ES-I3 (cell line): Measurements from ENCODE around the gene RANBP9.

Source experiments
- H3K36me3 ChIP-seq: 2 replicates; pipeline ENCODE4 v1.6.1; 2013; ENCODE audit warnings: mild to moderate bottlenecking, low read length, control low read depth, moderate library complexity; ENCODE audit not compliant: insufficient read depth
- H3K4me1 ChIP-seq: 2 replicates; pipeline ENCODE4 v1.6.1; 2013; ENCODE audit warnings: mild to moderate bottlenecking, control low read depth, low read length; ENCODE audit not compliant: insufficient read depth
- H3K9ac ChIP-seq: 2 replicates; pipeline ENCODE4 v1.6.1; 2013; ENCODE audit warnings: low read depth, mild to moderate bottlenecking, low read length, moderate library complexity
- H3K9me3 ChIP-seq: 2 replicates; pipeline ENCODE4 v1.6.1; 2013; ENCODE audit warnings: mild to moderate bottlenecking, low read length, moderate library complexity; ENCODE audit not compliant: control insufficient read depth, insufficient read depth

RANBP9 gene

DNA sequence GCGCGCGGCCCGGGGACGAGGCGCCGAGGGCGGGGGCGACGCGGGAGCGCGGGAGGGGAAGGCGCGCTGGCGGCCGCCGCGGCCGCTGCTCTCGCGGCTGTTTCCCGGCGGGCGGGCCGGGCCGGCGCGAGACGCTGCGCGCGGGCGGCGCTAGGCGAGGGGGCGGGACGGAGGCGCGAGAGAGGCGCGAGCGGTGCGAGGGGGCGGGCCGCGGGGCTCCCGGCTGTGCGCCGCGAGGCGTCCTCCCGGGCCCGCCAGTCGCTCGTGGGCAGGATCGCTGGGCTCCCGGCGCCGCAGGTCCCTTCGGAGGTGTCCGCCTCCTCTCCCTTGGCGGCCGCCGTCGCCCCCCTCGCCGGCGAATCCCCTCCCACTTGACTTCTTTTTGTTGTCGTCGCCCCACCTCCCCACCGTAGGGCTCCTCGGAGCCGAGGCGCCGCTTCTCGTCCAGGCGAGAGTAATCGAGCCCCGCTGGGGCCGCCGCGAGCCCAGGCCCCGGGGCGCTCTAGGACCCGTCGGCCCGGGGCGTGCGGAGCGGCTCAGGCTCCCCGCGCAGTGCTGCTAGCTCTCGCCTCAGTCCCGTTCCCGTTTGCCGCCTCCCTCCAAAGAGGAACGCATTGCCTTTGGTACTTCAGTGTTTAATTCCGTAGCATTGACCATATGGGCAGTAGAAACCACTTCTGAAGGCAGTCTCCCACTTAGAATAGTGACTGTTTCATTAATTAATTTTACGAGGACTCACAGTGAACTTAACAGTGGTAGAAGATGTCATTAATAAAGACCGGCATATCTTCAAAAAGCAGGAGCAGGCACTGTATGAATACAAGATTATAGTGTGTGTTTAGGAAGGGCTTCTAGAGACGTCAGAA, at the start of gene RANBP9:
Gene RANBP9 (minus strand): TSS at position 103 of the 866 bp plus-strand sequence. CDS start 330 bp downstream, outside the sequence.
- Histone ChIP-seq H3K4me1 (0 out of 2 replicates have a peak, but pooled peaks cover 5% of the 10 kb centered on the region), H3K9me3 (no peaks in the 10 kb centered on the region; the same call in 1 of the 2 replicates), H3K9ac (peak within 1 kb of the TSS; percentile 98), H3K36me3 (no peaks in the 10 kb centered on the region)

DNA sequence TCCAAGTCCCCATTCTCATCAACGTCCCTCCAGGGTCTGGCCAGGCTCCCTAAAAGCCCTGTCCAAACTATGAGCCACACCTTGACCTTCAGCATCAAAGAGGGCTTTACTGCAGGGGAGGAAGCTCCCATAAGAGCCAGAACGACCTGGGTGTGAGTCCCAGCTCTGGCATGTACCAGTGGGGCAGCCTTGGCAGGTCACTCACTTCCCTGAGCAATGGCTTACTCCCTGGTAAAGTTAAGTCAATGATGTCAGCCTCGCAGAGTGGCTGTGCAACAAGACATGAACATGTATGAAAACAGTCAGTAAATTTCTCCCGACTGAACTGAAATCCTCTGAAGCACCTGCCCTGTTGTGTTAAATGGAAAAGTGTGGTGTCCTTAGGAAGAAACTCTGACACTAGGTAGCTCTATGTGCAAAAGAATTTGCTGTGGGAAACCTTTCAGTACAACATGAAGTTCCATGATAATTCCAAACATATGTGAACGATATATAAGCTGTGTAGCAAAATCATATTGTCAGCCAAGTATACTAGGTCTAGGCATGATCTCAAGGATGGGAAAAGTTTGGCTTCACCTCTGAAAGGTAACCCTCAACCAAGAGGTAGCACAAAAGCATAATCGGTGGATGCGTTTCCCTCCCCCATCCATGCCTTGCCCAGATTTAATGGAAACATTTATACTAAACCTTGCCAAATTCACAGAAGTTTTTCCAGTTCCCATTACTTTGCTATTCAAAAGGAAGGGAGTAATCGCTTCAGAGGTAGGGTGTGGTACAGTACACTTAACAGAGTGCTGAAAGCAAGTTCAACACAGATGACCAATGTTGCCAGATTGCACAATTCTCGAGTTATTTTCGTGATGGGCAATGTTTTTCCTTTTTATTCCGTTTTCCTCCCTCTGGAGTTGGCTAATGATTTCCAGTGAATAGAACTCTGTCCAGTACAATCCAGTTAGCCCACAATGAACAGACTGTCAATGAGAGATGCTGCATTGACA, 49.0 kb upstream of the RANBP9 start:
- peaks cover 3% of the 10 kb centered on the region for H3K9me3 ChIP-seq
- no peaks in the 10 kb centered on the region for H3K4me1 ChIP-seq
- no peak overlapping the region for H3K9ac ChIP-seq
- no peaks in the 10 kb centered on the region for H3K36me3 ChIP-seq

DNA sequence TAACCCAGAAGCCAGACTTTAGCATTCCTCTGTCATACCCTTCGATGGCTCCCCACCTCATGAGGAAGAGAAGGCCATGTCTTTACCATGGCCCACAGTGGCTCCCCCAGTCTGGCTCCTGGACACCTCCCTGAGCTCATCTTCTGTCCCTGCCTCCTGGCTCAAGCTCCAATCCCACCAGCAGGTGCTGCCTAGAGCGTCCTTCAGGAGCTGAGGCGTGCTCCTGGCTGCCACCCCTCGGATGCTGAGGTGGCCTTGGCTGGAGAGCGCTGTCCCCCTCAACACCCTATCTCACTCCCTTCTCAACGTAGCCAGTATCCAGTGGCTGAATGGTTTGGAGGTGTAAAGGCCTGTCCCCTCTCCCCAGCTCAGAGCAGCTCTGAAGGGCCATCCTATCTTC, 47.4 kb upstream of the RANBP9 start:
- Histone ChIP-seq H3K36me3 (no peaks in the 10 kb centered on the region), H3K9me3 (peaks cover under 1% of the 10 kb centered on the region; the same call in 1 of the 2 replicates), H3K9ac (no peak overlapping the region), H3K4me1 (no peaks in the 10 kb centered on the region)

DNA sequence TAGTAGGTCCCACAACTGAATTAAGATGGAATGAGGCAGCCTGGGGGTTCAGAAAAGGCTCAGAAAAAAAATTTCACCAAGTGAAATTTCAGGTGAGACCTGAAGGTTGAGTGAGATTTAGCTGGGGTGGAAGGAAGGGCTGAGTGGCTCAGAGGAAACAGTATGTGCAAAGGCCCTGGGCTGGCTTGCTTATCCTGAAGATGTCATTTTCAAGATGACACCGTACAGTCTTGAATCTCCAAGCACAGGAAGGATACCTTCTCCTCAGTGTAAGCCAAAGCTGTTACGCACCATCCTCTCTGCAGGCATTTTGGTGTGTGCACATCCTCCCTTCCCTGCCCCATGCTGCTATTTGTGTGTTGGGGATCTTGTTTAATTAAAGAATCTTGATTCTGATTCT, 43.0 kb upstream of the RANBP9 start:
- Histone ChIP-seq H3K9me3 (no peaks in the 10 kb centered on the region; the same call in 1 of the 2 replicates), H3K36me3 (no peaks in the 10 kb centered on the region), H3K4me1 (no peaks in the 10 kb centered on the region), H3K9ac (no peak overlapping the region)

DNA sequence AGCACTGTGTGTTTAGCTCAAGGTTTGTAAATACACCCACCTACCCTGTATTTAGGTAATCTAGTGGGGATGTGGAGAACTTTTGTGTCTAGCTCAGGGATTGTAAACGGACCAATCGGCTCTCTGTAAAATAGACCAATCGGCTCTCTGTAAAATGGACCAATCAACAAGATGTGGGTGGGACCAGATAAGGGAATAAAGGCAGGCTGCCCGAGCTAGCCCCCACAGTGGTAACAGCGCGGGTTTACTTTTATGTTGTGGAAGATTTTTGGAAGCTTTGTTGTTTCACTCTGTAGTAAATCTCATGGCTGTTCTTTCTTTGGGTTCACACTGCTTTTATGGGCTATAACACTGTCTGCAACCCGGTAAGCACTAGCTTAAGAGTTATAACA, 32.1 kb upstream of the RANBP9 start:
- no peak overlapping the region for H3K9ac ChIP-seq
- H3K36me3 ChIP-seq, result no peaks in the 10 kb centered on the region
- H3K4me1 ChIP-seq, result no peaks in the 10 kb centered on the region
- H3K9me3 ChIP-seq, result 0 out of 2 replicates have a peak, but pooled peaks cover 6% of the 10 kb centered on the region

DNA sequence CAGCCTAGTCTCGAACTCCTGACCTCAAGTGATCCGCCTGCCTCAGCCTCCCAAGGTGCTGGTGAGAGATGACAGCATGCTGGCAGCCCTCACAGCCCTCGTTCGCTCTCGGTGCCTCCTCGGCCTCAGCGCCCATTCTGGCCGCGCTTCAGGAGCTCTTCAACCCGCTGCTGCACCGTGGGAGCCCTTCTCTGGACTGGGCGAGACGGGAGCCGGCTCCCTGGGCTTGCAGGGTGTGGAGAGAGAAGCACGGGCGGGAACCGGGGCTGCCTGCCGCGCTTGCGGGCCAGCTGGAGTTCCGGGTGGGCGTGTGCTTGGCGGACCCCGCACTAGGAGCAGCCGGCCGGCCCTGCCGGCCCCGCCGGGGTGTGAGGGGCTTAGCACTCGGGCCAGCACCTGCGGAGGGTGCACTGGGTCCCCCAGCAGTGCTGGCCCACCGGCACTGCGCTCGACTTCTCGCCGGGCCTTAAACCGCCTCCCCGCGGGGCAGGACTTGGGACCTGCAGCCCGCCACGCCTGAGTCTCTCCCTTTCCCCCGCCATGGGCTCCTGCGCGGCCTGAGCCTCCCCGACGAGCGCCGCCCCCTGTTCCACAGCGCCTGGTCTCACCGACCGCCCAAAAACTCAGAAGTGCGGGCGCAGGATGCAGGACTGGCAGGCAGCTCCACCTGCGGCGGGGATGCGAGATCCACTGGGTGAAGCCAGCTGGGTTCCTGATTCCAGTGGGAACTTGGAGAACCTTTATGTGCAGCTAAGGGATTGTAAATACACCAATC, 31.5 kb upstream of the RANBP9 start:
- Histone ChIP-seq H3K9me3 (0 out of 2 replicates have a peak, but pooled peaks cover 6% of the 10 kb centered on the region), H3K9ac (no peak overlapping the region), H3K36me3 (no peaks in the 10 kb centered on the region), H3K4me1 (no peaks in the 10 kb centered on the region)

DNA sequence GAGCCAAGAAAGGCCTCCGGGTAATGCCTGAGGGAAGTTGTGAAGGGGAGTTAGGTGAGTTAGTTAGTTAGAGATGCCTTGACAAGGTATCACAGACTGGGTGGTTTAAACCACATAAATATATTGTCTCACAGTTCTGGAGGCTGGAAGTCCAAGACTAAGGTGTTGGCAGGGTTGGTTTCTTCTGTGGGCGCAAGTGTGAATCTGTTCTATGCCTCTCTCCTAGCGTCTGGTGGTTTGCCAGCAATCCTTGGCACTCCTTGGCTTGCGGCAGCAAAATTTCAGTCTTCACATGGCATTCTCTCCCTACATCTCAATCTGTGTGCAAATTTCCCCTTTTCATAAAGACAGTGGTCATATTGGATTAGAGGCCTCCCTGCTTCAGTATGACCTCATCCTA, 29.7 kb upstream of the RANBP9 start:
- Histone ChIP-seq H3K4me1 (no peaks in the 10 kb centered on the region), H3K9ac (no peak overlapping the region), H3K9me3 (0 out of 2 replicates have a peak, but pooled peaks cover 6% of the 10 kb centered on the region), H3K36me3 (no peaks in the 10 kb centered on the region)

DNA sequence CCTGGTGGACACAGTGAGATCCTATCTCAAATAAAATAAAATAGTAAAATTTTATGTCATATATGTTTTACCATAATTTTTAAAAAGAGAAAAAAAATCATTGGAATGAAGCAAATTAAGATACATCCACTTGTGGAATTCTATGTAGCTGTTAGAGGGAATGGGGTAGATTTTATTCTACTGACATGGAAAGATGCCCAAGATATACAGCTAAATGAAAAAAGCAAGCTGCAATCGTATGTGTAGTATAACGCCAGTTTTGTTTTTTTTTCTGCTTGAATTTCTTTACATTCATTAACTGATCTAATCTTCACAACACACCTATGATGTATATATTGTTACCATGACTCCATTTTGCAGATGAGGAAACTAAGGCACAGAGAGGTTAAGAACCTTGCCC, 23.4 kb upstream of the RANBP9 start:
- Histone ChIP-seq H3K4me1 (peaks cover 8% of the 10 kb centered on the region), H3K9me3 (no peaks in the 10 kb centered on the region), H3K36me3 (no peaks in the 10 kb centered on the region), H3K9ac (no peak overlapping the region)

DNA sequence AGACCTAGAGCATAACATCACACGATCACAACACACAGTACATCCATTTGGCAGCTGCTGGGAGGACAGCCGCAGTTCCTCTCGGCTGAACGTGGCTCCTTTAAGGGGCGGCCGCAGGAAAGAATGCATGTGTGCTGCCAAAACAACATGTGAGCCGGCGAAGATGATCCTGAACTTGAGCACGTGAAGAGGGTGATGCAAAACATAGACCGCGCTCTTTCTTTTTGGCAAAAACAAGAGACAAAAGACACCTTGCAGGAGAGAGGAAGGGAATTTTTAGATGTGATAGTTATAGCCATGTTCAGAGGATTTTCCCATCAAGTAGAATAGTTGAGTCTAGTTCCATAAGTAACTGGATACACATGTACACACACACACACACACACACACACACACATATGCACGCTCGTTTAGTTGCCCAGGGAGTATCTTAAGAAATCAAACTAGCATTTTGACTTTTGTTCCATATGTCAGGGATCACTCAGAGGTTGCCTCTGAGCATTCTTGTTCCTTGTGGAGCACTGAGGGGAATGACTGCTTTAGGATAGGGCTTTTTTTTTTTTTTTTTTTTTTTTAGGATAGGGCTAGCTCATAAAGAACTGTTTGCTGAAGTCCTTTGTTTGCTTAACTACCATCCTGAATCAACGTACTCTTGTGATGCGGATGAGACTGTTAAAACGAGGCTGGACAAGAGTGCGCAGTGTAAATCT, 21.7 kb upstream of the RANBP9 start:
- H3K9me3 ChIP-seq, result no peaks in the 10 kb centered on the region
- H3K36me3 ChIP-seq, result no peaks in the 10 kb centered on the region
- H3K9ac ChIP-seq, result no peak overlapping the region
- peaks cover 8% of the 10 kb centered on the region for H3K4me1 ChIP-seq

DNA sequence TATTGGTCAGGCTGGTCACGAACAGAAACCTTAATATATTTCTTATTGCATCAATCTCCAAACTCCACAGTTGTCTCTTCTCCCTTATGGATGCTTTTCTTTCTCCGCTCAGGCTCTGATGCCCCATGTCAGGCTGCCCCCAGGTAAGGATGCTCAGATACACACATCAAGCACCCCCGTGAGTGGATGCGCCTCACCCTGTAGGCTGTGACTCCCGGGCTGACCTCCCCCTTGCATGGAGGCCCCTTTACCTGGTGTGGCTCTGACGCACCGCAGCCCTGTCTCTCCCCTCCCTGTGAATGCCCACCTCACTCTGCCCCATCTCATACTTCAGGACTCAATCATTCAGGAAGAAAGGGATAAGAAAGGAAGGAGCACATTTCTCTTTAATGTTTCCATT, 19.1 kb upstream of the RANBP9 start:
- Histone ChIP-seq H3K9ac (no peak overlapping the region), H3K4me1 (peaks cover 8% of the 10 kb centered on the region)

DNA sequence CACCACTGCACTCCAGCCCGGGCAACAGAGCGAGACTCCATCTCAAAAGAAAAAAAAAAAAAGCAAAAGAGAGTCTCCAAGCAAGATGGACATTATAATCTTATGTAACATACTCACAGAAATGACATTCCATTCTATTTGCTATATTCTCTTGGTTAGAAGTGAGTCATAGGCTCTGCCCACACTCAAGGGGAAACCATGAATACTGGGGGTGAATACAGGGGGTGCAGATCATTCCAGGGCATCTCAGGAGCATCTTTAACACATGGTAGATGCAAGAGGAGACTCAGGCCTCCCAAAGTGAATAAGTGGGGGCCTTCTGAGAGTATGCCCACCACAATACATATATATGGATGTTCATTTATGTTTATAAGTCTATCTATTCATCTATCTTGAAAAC, 18.3 kb upstream of the RANBP9 start:
- peaks cover 8% of the 10 kb centered on the region for H3K4me1 ChIP-seq

More for the DNA sequence above, 19.1 kb upstream of the RANBP9 start:
- Histone ChIP-seq H3K9me3 (no peaks in the 10 kb centered on the region), H3K36me3 (no peaks in the 10 kb centered on the region)

DNA sequence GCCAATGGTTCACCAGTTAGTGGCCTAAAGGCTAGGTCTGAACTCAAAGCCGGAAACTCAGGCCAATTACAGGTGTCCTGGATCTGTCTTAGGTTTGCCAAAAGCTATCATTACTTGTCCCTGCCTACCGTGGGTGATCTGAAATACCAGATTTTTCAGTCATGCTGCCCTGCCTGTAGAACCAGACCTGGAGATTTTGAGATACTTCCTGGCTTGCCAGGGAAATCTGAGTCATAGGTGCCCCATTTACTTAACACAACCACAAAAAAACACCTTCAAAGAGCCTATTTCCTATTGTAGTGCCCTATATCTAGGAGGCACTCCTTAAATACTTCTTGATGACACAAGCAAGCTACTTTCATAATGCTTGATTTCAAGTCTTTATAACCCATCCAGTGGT, 13.9 kb upstream of the RANBP9 start:
- no peaks in the 10 kb centered on the region for H3K36me3 ChIP-seq
- H3K9ac ChIP-seq, result no peak overlapping the region
- no peaks in the 10 kb centered on the region; the same call in 1 of the 2 replicates for H3K4me1 ChIP-seq
- H3K9me3 ChIP-seq, result no peaks in the 10 kb centered on the region

More for the DNA sequence above, 18.3 kb upstream of the RANBP9 start:
- no peak overlapping the region for H3K9ac ChIP-seq
- H3K36me3 ChIP-seq, result no peaks in the 10 kb centered on the region
- H3K9me3 ChIP-seq, result no peaks in the 10 kb centered on the region

DNA sequence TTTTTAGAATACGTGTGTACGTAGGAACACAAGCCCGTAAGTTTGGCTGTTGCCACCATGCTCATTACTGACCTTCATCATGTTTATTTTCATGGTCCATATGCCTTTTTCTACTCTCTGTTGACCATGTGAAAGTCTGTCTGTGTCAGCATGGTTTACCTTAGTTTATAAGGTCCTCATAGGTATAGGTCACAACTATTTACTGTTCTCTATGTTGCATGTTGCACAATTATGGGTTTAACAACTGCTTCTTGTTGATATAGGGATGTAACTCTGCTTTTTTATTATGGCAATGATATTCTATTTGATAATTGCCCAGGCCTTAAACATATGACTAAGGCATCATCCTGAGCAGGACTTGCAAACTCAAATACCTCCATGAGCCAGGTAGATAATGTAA, 13.4 kb upstream of the RANBP9 start:
- Histone ChIP-seq H3K36me3 (no peaks in the 10 kb centered on the region), H3K9me3 (no peaks in the 10 kb centered on the region), H3K4me1 (no peaks in the 10 kb centered on the region; the same call in 1 of the 2 replicates), H3K9ac (no peak overlapping the region)
